ENCODE results near the gene MEIOSIN.

Gene MEIOSIN

DNA sequence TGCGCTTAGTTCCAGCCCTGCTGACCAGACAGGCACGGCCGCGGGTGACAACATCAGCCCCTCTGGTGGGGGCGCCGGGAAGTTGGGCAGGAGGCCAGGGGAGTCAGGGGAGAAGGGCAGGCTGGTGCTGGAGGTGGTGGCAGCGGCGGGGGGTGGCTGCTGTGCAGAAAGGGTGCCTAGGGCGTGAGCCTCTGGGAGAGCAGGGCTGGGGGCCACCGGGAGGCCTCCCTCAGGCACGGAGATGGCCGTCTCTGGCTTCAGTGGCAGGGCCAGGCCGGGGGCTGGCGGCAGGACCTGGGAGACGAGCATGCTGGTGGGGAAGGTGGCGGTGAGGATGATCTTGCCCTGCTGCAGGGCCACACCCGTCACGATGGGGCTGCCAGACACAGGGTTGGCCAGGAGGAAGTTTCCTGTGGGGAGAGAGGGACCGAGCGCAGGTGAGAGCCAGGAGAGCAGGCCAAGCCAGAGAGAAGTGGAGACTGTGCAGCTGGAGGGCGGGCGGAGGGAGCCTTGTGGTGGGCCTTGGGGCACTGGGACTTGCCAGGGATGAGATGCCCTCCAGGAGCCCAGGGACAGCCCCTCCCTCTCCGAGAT, 32.6 kb downstream of the MEIOSIN start:
- DNase-seq = no peak

DNA sequence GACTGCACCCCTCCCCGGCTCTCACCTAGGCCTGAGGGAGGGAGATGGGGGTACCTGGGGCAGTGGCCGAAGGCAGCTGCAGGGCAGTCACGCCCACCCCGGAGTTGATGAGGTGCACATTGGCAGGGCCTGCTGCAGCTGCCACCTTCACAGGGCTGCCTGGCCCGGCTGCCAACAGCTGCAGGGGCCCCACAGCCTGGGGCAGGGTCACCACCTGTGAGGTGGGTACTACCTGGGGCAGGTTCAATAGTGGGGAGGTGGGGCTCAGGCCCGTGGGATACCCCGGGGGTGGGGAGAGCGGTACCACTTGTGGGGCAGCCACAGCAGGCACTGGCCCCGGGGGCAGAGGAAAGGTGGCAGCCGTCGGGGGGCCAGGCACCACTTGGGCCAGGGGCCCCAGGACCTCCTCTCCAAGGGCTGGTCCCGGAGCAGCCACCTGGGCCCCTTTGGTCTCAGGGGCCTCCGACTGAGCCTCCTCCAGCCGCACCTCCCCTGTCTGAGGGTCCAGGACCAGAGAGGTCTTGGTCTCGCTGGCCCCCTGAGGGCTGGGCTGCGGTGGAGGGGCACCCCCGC, 33.1 kb downstream of the MEIOSIN start:
- no peak for DNase-seq

DNA sequence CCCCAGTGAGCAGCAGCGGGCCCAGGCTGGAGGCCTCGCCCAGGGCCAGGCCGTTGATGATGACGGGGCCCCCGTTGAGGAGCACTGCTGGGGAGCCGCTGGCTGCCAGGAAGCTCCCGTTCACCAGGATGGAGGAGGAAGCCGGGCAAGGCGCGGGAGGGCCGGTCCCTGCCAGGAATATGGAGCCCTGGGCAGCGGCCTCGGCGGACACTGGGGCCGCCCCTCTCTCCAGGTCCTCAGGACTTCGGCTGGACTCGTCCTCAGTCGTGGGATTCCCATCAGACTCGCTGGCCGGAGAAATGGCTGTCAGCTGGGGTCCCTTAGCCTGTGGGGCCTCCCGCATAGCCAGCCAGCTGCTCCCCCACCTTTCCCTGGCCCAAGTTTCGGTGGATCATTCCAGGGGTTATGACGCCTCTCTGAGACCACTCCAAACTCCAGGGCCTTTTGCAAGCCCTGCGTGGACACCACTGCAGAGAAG, 33.7 kb downstream of the MEIOSIN start:
- DNase-seq = no peak

DNA sequence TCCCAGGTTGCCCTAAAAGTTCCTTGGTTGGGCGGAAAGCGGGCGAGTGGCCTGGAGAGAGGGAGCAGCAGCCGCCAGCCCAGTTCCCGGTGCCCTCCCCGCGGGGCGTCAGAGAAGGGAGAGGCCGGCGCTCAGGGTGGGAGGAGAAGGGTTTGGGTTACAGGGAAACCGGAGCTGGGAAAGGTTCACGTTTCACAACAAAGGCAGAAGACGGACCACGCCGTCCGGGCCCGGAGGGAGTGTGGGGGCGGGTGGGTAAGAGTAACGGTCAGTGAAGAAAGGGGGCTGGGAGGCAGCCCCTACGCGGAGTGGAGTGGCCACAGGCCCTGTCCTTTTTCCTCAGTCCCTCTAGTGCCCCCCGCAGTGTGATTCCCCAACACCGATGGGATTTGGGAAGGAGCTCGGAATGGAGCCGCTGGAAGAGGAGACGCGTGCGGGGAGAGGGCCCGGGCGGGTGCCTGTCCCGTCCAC, 34.2 kb downstream of the MEIOSIN start:
- no peak for DNase-seq

DNA sequence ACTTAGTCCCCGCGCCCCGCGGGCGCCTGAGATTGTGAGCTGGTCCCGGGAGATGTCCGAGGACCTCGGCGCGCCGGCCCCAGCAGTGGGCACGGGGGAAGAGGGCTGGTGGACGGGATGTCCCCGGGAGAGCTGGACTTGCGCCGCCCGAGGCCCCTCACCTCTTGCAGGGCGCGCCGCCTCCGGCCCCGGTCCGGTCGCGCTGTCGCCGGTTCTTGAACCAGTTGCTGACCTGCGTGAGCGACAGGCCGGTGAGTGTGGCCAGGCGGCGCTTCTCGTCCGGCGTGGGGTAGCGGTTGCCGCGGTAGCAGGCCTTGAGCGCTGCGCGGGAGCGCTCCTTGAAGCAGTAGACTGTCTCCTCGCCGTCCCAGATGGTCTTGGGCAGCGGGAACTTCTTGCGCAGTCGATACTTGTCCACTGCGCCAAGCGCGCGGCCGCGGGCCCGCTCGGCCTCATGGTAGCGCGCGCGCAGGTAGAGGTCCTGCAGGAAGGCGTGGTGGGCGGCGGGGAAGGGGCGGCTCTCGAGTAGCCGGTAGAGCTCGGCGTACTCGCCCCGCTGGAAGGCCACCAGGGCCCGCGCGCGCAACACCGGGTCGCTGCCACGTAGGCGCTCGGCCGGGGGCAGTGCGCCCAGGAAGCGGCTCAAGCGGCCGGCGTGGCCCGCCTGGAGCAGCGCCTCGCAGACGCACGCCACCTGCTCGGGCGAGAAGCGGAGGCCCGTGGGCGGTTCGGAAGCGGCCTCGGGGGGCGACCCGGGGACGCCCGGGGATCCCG, 34.8 kb downstream of the MEIOSIN start:
- peak; percentile 77 for DNase-seq

DNA sequence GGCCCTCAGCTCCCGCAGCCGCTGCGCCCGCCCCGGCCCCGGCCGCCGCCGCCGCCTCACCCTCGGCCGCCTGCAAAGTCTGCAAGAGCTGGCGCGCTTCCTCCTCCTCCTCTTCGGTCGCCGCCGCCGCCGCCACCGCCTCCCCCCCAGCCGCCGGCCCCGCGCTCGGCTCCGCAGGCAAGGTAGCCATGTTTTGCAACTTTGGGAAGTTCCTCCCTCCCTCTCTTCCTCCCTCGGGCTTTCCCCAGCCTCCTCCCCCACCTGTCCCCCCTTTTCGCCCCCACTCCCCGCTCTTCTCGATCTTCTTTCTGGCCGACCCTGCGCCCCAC, 35.4 kb downstream of the MEIOSIN start:
- DNase-seq = no peak

DNA sequence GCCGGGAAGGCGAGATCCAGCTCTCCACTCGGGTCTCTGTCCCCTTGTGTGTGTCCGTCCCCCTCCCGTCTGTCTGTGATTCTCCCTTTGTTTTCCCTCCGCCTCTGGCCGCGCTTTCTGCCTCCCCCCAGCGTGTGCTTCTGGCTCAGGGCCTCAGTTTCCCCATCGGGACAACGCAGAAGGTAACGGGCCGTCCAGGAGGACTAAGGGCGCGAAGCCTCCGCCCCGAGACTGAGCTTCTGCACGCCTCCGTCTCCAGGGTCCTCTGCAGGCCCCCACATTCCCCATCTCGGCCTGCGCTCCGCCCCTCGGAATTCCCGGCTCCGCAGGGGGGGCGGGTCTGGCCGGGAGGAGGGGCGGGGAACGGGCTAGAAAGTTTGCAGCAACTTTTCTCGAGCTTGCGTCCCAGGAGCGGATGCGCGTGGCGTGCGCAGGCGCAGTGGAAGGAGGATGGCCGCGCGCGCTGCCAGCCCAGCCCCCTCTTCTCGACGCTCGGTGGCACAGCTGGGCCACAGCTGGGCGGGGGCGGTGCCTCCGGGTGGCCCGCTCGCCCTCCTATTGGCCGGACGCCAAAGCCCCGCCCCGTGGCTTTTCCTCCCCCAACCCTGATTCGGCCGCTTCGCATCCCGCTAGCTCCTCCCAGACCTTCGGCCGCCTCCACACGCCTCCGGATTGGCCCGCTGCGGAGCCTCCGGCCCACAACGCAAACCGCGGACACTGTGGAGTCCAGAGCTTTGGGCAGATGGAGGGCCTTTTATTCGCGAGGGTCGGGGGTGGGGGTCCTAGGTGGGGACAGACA, 35.9 kb downstream of the MEIOSIN start, which contains the start of gene SIX5:
Gene SIX5 (minus strand): TSS at position 269 of the 799 bp plus-strand sequence. CDS start 408 bp downstream, outside the sequence.
- peak; percentile 99 for DNase-seq

DNA sequence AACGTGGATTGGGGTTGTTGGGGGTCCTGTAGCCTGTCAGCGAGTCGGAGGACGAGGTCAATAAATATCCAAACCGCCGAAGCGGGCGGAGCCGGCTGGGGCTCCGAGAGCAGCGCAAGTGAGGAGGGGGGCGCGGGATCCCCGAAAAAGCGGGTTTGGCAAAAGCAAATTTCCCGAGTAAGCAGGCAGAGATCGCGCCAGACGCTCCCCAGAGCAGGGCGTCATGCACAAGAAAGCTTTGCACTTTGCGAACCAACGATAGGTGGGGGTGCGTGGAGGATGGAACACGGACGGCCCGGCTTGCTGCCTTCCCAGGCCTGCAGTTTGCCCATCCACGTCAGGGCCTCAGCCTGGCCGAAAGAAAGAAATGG, 36.6 kb downstream of the MEIOSIN start:
- no peak for DNase-seq

DNA sequence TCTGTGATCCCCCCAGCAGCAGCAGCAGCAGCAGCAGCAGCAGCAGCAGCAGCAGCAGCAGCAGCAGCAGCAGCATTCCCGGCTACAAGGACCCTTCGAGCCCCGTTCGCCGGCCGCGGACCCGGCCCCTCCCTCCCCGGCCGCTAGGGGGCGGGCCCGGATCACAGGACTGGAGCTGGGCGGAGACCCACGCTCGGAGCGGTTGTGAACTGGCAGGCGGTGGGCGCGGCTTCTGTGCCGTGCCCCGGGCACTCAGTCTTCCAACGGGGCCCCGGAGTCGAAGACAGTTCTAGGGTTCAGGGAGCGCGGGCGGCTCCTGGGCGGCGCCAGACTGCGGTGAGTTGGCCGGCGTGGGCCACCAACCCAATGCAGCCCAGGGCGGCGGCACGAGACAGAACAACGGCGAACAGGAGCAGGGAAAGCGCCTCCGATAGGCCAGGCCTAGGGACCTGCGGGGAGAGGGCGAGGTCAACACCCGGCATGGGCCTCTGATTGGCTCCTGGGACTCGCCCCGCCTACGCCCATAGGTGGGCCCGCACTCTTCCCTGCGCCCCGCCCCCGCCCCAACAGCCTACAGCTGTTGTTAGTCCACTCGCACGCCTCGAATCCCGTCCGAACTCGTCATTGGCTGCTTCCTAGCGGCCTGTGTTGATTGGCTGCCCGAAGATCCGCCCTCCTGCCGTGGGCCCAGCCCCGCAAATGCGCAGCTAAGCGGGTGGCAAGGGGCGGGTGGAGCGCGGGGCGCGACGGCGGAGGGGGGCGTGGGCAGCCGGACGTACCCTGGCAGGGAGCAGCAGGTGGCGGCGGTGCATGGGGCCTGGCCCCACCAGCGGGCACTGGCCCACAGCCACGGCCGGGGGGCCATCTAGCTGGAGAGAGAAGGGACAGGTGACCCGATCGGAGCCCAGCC, 37.2 kb downstream of the MEIOSIN start:
- peak; percentile 97 for DNase-seq

DNA sequence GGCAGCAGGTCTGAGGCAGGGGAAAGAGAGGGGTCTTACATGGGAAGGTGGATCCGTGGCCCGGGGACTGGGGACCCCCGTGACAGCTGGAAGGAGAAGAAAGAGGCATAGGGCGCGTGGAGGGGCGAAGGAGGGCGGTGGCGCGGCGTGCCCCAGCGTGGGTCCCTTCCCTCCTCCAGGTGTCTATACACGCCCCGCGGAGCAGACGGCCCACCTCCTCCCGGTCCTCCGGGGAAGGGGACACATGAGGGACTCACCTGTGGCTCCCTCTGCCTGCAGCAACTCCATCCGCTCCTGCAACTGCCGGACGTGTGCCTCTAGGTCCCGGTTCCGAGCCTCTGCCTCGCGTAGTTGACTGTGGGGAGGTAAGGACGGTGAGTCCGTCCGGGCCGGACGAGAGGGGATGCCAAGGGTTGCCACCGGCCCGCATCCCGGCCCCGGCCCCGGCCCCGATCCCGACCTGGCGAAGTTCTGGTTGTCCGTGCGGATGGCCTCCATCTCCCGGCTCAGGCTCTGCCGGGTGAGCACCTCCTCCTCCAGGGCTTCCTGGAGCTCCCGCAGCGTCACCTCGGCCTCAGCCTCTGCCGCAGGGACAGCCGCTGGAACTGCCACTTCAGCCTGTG, 38.2 kb downstream of the MEIOSIN start:
- DNase-seq = no peak

DNA sequence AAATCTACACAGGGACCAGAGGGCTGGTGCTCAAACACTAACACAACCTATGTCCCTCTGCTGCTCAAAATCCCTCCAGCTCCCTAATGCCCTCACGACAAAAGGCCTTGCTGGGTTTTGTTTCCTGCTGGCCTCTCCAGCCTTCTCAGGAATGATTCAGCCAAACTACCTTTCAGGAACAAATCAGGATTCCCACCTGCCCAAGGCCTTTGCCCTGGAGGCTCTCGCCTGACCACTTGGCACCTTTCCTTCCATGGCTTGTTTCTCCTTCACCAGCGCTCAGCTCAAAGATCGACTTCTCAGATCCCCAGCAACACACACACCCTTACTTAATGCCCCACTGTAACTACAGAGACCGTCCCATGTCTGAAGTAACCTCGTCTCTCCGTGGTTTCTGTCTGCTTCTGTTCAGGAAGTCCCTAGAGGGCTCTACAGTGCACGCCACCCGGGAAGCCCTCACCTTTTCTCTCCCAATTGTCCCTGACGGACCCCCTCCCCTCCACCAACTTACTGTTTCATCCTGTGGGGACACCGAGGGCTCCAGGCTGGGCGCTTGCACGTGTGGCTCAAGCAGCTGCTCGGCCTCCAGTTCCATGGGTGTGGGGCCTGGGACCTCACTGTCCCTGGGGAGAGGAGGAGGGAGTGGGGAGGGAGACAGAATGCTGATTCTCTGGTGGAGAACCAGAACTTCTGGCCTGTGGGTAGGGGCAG, 39.0 kb downstream of the MEIOSIN start:
- DNase-seq = no peak

DNA sequence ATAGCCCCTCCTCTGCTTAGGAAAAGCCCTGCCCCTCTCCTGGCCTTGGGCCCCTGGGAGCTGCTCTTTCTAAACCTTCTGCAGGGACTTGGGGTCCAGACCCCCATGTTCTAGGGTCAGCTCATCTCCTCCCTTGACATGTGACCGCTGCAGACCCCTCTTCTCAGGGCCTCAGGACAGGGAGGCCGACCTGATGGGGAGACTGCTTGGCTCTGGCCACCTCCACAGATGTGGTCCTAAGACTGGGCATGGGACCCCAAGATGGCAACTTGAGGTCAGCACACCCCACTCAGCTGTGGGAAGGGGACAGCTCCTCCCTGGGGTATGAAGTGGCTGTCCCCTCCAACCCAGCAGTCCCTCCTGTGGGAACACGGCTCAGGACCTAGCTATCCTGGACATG, 39.7 kb downstream of the MEIOSIN start:
- DNase-seq = no peak

DNA sequence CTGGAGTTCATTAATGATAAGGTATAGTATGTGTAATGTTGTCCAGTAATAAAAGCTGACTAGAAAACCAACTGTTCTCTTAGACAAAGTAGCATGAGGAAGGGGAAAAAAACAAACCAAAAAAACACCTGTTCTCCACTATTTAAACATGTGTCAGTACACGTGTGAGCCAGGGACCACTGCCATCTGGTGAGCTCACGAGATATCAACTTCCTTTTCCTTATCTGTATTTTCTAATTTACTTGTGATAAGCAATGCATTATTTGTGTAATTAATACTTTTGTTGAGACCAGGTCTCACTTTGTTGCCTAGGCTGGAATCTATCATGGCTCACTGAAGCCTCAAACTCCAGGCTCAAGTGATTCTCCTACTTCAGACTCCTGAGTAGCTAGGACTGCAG, 40.1 kb downstream of the MEIOSIN start:
- no peak for DNase-seq

DNA sequence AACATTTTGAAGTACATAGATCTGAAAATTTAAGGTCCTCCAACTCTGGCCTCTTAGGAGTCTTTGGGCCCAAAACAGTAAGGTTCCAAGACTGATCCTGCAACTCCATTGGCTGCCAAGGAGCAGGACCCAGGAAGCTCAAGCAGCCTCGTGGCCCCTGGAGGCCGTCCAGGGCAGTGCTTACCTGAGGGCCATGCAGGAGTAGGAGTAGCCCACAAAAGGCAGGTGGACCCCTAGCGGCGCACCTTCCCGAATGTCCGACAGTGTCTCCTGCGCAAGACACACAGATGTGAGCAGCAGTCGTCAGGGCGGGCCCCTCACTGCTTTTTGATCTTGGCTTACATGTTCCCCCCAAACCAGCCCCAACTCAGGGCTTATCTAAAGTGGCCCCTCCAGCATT, 41.5 kb downstream of the MEIOSIN start:
- DNase-seq = no peak

DNA sequence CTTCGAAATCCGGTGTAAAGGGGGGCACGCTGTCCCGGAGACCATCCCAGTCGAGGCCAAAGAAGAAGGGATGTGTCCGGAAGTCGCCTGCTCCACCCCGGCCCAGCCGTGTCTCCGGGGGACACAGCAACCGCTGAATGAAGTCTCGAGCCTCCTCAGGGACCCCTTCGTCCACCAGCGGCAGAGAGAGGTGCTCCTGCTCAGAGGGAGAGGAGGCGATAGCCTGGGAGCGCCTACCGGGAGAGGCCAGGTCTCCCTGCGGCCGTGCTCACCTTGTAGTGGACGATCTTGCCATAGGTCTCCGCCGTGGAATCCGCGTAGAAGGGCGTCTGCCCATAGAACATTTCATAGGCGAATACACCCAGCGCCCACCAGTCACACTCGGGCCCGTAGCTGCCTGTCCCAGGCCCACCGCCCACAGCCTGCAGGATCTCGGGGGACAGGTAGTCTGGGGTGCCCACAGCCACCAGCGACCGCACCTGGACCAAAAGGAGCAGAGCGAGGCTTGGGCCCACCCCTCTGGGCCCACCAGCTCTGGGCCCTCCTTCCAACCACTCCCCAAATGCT, 44.2 kb downstream of the MEIOSIN start:
- DNase-seq = no peak

DNA sequence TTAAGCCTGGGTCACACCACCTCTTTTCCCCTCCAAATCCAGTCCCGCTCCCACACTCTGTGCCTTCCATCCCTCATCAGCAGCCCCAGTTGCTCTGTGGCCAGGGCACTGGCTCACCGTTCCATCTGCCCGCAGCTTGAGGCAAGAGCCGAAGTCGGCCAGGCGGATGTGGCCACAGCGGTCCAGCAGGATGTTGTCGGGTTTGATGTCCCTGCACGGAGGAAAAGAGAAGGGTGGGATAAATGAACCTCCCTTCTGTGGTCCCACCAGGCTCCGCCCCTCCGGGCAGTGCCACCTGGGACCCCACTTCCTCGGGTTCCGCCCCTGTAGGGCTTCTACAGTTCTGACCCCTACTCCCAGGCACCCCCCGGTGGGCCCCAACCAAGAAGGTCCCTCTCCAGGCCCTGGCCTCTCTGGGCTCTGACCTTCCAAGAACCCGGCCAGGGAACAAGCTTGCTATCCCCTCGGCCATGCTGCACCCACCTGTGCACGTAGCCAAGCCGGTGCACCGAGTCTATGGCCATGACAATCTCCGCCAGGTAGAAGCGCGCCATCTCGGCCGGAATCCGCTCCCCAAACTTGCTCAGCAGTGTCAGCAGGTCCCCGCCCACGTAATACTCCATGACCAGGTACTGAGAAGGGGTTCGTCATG, 44.9 kb downstream of the MEIOSIN start:
- no peak for DNase-seq

DNA sequence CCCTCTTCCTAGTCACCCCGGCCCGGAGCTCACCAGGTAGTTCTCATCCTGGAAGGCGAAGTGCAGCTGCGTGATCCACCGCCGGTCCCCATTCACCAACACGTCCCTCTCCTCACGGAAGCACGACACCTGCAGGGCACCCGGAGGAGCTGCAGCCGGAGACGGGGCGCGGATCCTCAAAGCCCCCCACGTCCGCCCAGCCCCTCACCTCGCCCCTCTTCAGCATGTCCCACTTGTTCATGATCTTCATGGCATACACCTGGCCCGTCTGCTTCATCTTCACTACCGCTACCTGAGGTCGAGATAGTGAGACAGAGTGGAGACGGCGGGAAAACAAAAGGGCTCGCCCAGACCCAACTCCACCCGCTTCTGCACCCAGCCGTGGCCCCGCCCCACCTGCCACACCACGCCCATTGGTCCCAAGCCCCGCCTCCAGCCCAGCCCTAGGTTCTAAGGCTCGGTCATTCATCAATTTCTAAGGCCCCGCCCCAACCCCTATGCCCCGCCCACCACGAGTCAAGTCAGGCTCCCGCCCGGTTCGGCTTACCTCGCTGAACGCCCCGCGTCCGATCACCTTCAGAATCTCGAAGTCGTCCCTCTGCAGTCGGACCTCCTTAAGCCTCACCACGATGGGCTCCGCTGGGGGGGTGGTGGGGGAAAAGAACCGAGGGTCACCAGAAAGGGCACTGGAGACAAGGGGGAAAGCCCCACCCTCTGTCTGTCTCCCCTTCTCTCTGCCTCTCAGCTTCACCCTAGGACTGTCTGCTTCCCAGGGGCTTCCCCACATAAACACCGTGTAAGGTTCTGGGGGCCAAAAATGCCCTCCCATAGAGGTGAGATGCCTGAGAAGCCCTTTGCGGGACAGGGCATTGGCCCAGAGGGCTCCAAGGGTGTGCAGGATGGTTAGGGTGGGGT, 46.2 kb downstream of the MEIOSIN start:
- peak; percentile 98 for DNase-seq

DNA sequence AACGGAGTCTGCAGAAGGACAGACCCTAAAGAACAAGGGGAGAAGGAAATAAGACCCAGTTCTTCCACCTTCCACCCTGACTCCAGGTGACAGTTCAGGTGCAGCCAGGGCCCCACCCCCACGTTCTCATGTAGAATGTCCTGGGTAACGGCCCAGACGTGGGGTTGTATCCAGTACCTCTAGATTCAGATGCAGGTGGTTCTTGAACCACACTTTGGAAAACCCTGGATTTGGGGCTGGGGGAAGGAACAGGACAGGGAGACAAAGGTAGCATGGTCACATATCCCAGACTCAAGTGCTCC, 46.9 kb downstream of the MEIOSIN start:
- no peak for DNase-seq
